ENCODE results near the gene DTD2. TPM values are rescaled to one million over a fixed set of nuclear protein-coding genes. Genes with fewer than 3 reads are reported as not detected.

Gene DTD2
- total RNA-seq, 1 experiment from 2014 or later, result 14.8 TPM

DNA sequence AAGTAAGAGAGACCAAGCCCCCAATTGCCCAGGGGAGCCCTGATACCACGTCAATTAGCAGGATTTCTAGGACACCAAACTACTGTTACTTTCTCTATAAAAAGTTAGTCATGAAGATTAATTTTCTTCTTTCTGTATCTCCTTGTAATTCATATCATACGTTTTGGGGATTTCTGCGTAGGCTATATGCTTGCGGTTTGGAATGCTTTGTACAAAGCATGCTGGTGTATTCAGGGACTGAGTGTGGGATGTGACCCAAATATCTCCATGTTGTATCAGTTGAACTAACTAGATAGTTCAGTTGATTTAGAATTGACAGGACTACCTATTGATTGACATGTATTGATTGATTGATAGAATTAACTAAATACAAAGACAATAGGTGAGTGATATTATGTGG, 22.9 kb upstream of the DTD2 start:
- H2BK120ac ChIP-seq (ENCODE audit: low read depth, low read length, poor library complexity, severe bottlenecking), result no peak overlapping the region
- H3K9ac ChIP-seq (ENCODE audit: extremely low read depth, insufficient read length, low read length), result no peak overlapping the region
- no peak overlapping the region for H2BK12ac ChIP-seq (ENCODE audit: insufficient read length, low read depth, low read length)
- no peak for DNase-seq
- no peak overlapping the region for H3K14ac ChIP-seq (ENCODE audit: insufficient read depth, low read length)
- H3K27ac ChIP-seq (ENCODE audit: insufficient read length, low read depth, low read length), result no peak overlapping the region
- no peaks in the 10 kb centered on the region for H3K9me3 ChIP-seq (ENCODE audit: control insufficient read depth, low read depth, low read length)
- Mint-ChIP-seq H3K9me3 (no peaks in the 10 kb centered on the region), H3K27ac (no peak overlapping the region), H3K27me3 (ENCODE audit: low read depth) (no peaks in the 10 kb centered on the region), H3K4me3 (no peak overlapping the region), H3K4me1 (no peaks in the 10 kb centered on the region), H3K36me3 (ENCODE audit: insufficient read depth in 1 of 3, low read depth in 3 of 3) (no peaks in the 10 kb centered on the region)
- H2BK5ac ChIP-seq (ENCODE audit: insufficient read length, low read length), result no peak overlapping the region
- no peak overlapping the region for H4K5ac ChIP-seq (ENCODE audit: insufficient read length, low read depth, low read length)
- no peak overlapping the region for H3K4ac ChIP-seq (ENCODE audit: low read depth, low read length)
- H2AFZ ChIP-seq (ENCODE audit: low read length), result no peak overlapping the region
- no peaks in the 10 kb centered on the region for H3K27me3 ChIP-seq (ENCODE audit: insufficient read depth, low read length)
- no peaks in the 10 kb centered on the region for H3K4me1 ChIP-seq (ENCODE audit: insufficient read depth, low read length)
- no peak overlapping the region for H3K4me2 ChIP-seq (ENCODE audit: insufficient read depth, insufficient read length, low read length)
- no peak overlapping the region for H3K23ac ChIP-seq (ENCODE audit: insufficient read length, low read depth, low read length)
- no peak overlapping the region for H2BK15ac ChIP-seq (ENCODE audit: low read depth, low read length)
- H3K56ac ChIP-seq (ENCODE audit: insufficient read length, low read depth, low read length), result no peak overlapping the region
- no peaks in the 10 kb centered on the region for H3K23me2 ChIP-seq (ENCODE audit: insufficient read length, low read depth, low read length, poor library complexity, severe bottlenecking)
- H4K20me1 ChIP-seq (ENCODE audit: control insufficient read depth, insufficient read depth, insufficient read length), result no peaks in the 10 kb centered on the region
- H3T11ph ChIP-seq (ENCODE audit: low read length), result no peak overlapping the region
- no peak overlapping the region for H3K18ac ChIP-seq (ENCODE audit: insufficient read length, low read depth, low read length)
- no peak overlapping the region for H2AK5ac ChIP-seq (ENCODE audit: insufficient read length, low read length)
- WGBS (ENCODE audit: extremely low coverage, insufficient read length, low lambda C conversion rate), result no CpG with 5 or more reads among the region's 4 CpGs
- no peaks in the 10 kb centered on the region for H3K79me1 ChIP-seq (ENCODE audit: insufficient read depth, low read depth, low read length, poor library complexity, severe bottlenecking)
- no peak overlapping the region for H2BK20ac ChIP-seq (ENCODE audit: low read depth, low read length, poor library complexity, severe bottlenecking)
- H4K8ac ChIP-seq (replicated peaks; ENCODE audit: insufficient read length, low read depth, low read length), result no peak overlapping the region
- no peak for TF ChIP-seq CTCF (conservative IDR thresholded peaks at IDR 0.05)
- H3K79me2 ChIP-seq (ENCODE audit: insufficient read depth, low read length), result no peaks in the 10 kb centered on the region
- no peak overlapping the region for H4K91ac ChIP-seq (ENCODE audit: insufficient read length, low read depth, low read length)

Data from H9 (cell line).